HCT116 (cell line): ENCODE data around the gene RASL10B. TPM values are rescaled to one million over a fixed set of nuclear protein-coding genes. Genes with fewer than 3 reads are reported as not detected.

ENCODE experiments used
- ATAC-seq: fragments of 200-7000 bp; cut with Tn5 transposase; 2 replicates; pipeline ENCODE4 v1.9.1; 2020; ENCODE audit warnings: mild to moderate bottlenecking, moderate library complexity
- BruUV-seq: library from RNA; stranded (reverse); fragments of 400-500 nt; replicated peaks from 2 replicates; lab custom pipeline; 2021; lab: Mats Ljungman, UMichigan
- CTCF ChIA-PET: fragments of 300-600 bp; sonication (Branson Sonifier 250); formaldehyde crosslinking; loops from one replicate; lab custom pipeline; 2021; ENCODE audit warnings: antibody characterized with exemption; lab: Charles Lee
- POLR2A ChIA-PET: fragments of 300-600, 350-600 bp; sonication (Branson Sonifier 250); formaldehyde crosslinking; loops from one replicate; lab custom pipeline; 2021; ENCODE audit warnings: antibody characterized with exemption; lab: Charles Lee
- RAD21 ChIA-PET, 2 experiments: fragments of 300-600 bp; sonication (Branson Sonifier 250); formaldehyde crosslinking; loops; one replicate each; lab custom pipeline; 2023; ENCODE audit warnings: low total read pairs in 2 of 2; ENCODE audit not compliant: uncharacterized antibody in 2 of 2, unreplicated experiment in 2 of 2, low non-redundant PET in 1 of 2; lab: Charles Lee
- DNase-seq: peaks from one replicate; pipeline ENCODE4 v3.0.0-alpha.2; 2010; ENCODE audit warnings: low read depth, low spot score
- H2AFZ ChIP-seq: fragments of 200-600 bp; shearing (Covaris generic), sonication (generic); 2 replicates; pipeline ENCODE4 v1.6.1; 2017; ENCODE audit warnings: low read depth, mixed run types, mixed read lengths, antibody characterized with exemption, low read length; ENCODE audit not compliant: poor library complexity, severe bottlenecking
- H3K27ac ChIP-seq: 2 replicates; pipeline ENCODE4 v1.5.1; 2012; ENCODE audit warnings: low read depth, low read length
- H3K27me3 ChIP-seq: fragments of 200-600 bp; sonication (generic); 2 replicates; pipeline ENCODE4 v1.6.1; 2016; ENCODE audit warnings: mixed run types, low read length, mixed read lengths; ENCODE audit not compliant: insufficient read depth
- H3K36me3 ChIP-seq, 2 experiments: fragments of 200-500 bp in 1 of 2; fragments of 200-600 bp in 1 of 2; sonication (Bioruptor generic) in 1 of 2; sonication (generic) in 1 of 2; 2 replicates each; pipeline versions ENCODE4 v1.5.1 to v1.6.1; 2014 to 2016; ENCODE audit warnings: low read length in 2 of 2, inconsistent platforms in 1 of 2, mixed read lengths in 1 of 2, mixed run types in 1 of 2; ENCODE audit not compliant: insufficient read depth in 2 of 2, control insufficient read depth in 1 of 2
- H3K4me1 ChIP-seq, 2 experiments: fragments of 200-600 bp in 1 of 2; sonication (generic) in 1 of 2; 2 replicates each; pipeline versions ENCODE4 v1.5.1 to v1.6.1; 2012 to 2017; ENCODE audit warnings: low read length in 2 of 2, inconsistent platforms in 1 of 2, mild to moderate bottlenecking in 1 of 2, mixed read lengths in 1 of 2, mixed run types in 1 of 2, moderate library complexity in 1 of 2; ENCODE audit not compliant: insufficient read depth in 2 of 2, control insufficient read depth in 1 of 2
- H3K4me2 ChIP-seq: fragments of 200-600 bp; sonication (generic); 2 replicates; pipeline ENCODE4 v1.6.1; 2017; ENCODE audit warnings: mixed run types, low read length, mixed read lengths
- H3K4me3 ChIP-seq, 2 experiments: fragments of 200-600 bp in 1 of 2; sonication (generic) in 1 of 2; replicated peaks in 1 of 2; 2 replicates each; pipeline ENCODE4 v1.5.1; 2011 to 2016; ENCODE audit warnings: low read length in 2 of 2, control low read depth in 1 of 2, low read depth in 1 of 2, mild to moderate bottlenecking in 1 of 2, mixed read lengths in 1 of 2, mixed run types in 1 of 2
- H3K79me2 ChIP-seq: fragments of 200-600 bp; sonication (generic); 2 replicates; pipeline ENCODE4 v1.6.1; 2017; ENCODE audit warnings: mild to moderate bottlenecking, mixed run types, low read length, moderate library complexity, mixed read lengths; ENCODE audit not compliant: insufficient read depth
- H3K9ac ChIP-seq: fragments of 200-600 bp; sonication (generic); 2 replicates; pipeline ENCODE4 v1.6.1; 2016; ENCODE audit warnings: low read length, mixed read lengths
- H3K9me2 ChIP-seq: fragments of 200-600 bp; sonication (generic), shearing (Covaris generic); 2 replicates; pipeline ENCODE4 v1.6.1; 2017; ENCODE audit warnings: mixed run types, mild to moderate bottlenecking, moderate library complexity; ENCODE audit not compliant: insufficient read depth
- H3K9me3 ChIP-seq, 2 experiments: fragments of 200-500 bp in 1 of 2; fragments of 200-600 bp in 1 of 2; sonication (Bioruptor generic) in 1 of 2; sonication (generic) in 1 of 2; 2 replicates each; pipeline ENCODE4 v1.6.1; 2014 to 2017; ENCODE audit warnings: low read length in 2 of 2, mixed read lengths in 2 of 2, inconsistent platforms in 1 of 2, low read depth in 1 of 2, mild to moderate bottlenecking in 1 of 2, mixed run types in 1 of 2, moderate library complexity in 1 of 2; ENCODE audit not compliant: control insufficient read depth in 1 of 2, insufficient read depth in 1 of 2
- H4K20me1 ChIP-seq: fragments of 200-600 bp; sonication (generic), shearing (Covaris generic); 2 replicates; pipeline ENCODE4 v1.6.1; 2017; ENCODE audit warnings: mixed run types, mild to moderate bottlenecking, moderate library complexity; ENCODE audit not compliant: insufficient read depth
- ATF3 ChIP-seq: IDR thresholded peaks from 2 replicates; pipeline ENCODE4 v1.6.1; 2012
- CEBPB ChIP-seq: IDR thresholded peaks from 2 replicates; pipeline ENCODE4 v1.6.1; 2012; ENCODE audit warnings: low read depth
- CTCF ChIP-seq, 3 experiments: fragments of 200-600 bp in 1 of 3; sonication (generic) in 1 of 3; IDR thresholded peaks in 2 of 3; conservative IDR thresholded peaks in 1 of 3; 2 replicates each; pipeline ENCODE4 v1.5.1; 2012 to 2017; ENCODE audit warnings: low read depth in 2 of 3, low read length in 2 of 3, antibody characterized with exemption in 1 of 3, borderline replicate concordance in 1 of 3, control low read depth in 1 of 3, mild to moderate bottlenecking in 1 of 3, mixed read lengths in 1 of 3, mixed run types in 1 of 3, moderate library complexity in 1 of 3; ENCODE audit not compliant: insufficient read depth in 1 of 3
- EGR1 ChIP-seq: IDR thresholded peaks from 2 replicates; pipeline ENCODE4 v1.6.1; 2012; ENCODE audit warnings: low read depth
- ELF1 ChIP-seq: IDR thresholded peaks from 2 replicates; pipeline ENCODE4 v1.6.1; 2012; ENCODE audit warnings: low read depth, borderline replicate concordance
- EZH2 ChIP-seq: fragments of 200-600 bp; sonication (generic); IDR thresholded peaks from 2 replicates; pipeline ENCODE4 v1.6.1; 2017; ENCODE audit warnings: antibody characterized with exemption, mixed run types
- EZH2phosphoT487 ChIP-seq: fragments of 200-600 bp; IDR thresholded peaks from 2 replicates; pipeline ENCODE4 v1.6.1; 2018; ENCODE audit warnings: antibody characterized with exemption, borderline replicate concordance
- FOSL1 ChIP-seq: IDR thresholded peaks from 2 replicates; pipeline ENCODE4 v1.6.1; 2012; ENCODE audit warnings: low read depth
- JUND ChIP-seq: IDR thresholded peaks from 2 replicates; pipeline ENCODE4 v1.6.1; 2012
- POLR2A ChIP-seq: IDR thresholded peaks from 2 replicates; pipeline ENCODE4 v1.7.0; 2011; ENCODE audit warnings: borderline replicate concordance; ENCODE audit not compliant: insufficient read depth, insufficient read length; ENCODE audit errors: extremely low read depth
- RAD21 ChIP-seq: IDR thresholded peaks from 2 replicates; pipeline ENCODE4 v1.6.1; 2012; ENCODE audit warnings: low read depth, mild to moderate bottlenecking
- SIN3A ChIP-seq: IDR thresholded peaks from 2 replicates; pipeline ENCODE4 v1.6.1; 2012; ENCODE audit warnings: low read depth
- SP1 ChIP-seq: IDR thresholded peaks from 2 replicates; pipeline ENCODE4 v1.6.1; 2012; ENCODE audit warnings: low read depth
- SRF ChIP-seq: IDR thresholded peaks from 2 replicates; pipeline ENCODE4 v1.6.1; 2012; ENCODE audit warnings: low read depth
- YY1 ChIP-seq: IDR thresholded peaks from 2 replicates; pipeline ENCODE4 v1.6.1; 2011; ENCODE audit warnings: low read length, low read depth, moderate library complexity, mild to moderate bottlenecking; ENCODE audit not compliant: insufficient replicate concordance; ENCODE audit errors: extremely low read depth
- ZNF274 ChIP-seq: fragments of 200-500 bp; sonication (Bioruptor generic); IDR thresholded peaks from 2 replicates; pipeline ENCODE4 v1.6.1; 2014; ENCODE audit warnings: mild to moderate bottlenecking, low read depth, low read length, inconsistent platforms
- intact Hi-C: fragments of 100-400 bp; cut with micrococcal nuclease; formaldehyde crosslinking; loops from 2 replicates; pipeline ENCODE4 v1.10.0; 2022
- total RNA-seq: library from RNA; stranded (reverse); gene quantifications from one replicate; pipeline ENCODE4 v1.2.1, GENCODE V29; 2021; ENCODE audit not compliant: unreplicated experiment
- TF ChIP-seq, protein P1 (sequence below): IDR thresholded peaks from 2 replicates; pipeline ENCODE4 v1.6.1; 2011; ENCODE audit warnings: mild to moderate bottlenecking, low read length, moderate library complexity; ENCODE audit not compliant: insufficient replicate concordance; ENCODE audit errors: extremely low read depth
- TF ChIP-seq, protein P2 (sequence below): IDR thresholded peaks from 2 replicates; pipeline ENCODE4 v1.6.1; 2012

RASL10B gene
- total RNA-seq, 1 experiment from 2014 or later, result 0.15 TPM

- DNase-seq (no peak), ATAC-seq (no peak)
- no peak overlapping the region for H3K4me3 ChIP-seq
- no peaks in the 10 kb centered on the region for H3K79me2 ChIP-seq
- no TSS peak for BruUV-seq
- no peak overlapping the region for H3K4me2 ChIP-seq
- ChIA-PET POLR2A (no interaction called here), CTCF (no interaction called here)
- no peaks in the 10 kb centered on the region for H3K36me3 ChIP-seq
- no peak overlapping the region for H3K27ac ChIP-seq
- H3K9ac ChIP-seq, result no peak overlapping the region
- H3K4me1 ChIP-seq, result no peaks in the 10 kb centered on the region
- no peaks in the 10 kb centered on the region for H3K9me2 ChIP-seq
- no peaks in the 10 kb centered on the region for H3K9me3 ChIP-seq
- no peaks in the 10 kb centered on the region for H4K20me1 ChIP-seq
- no peak for TF ChIP-seq EZH2phosphoT487
- no peak for TF ChIP-seq POLR2A
- no peak for TF ChIP-seq CTCF (IDR thresholded peaks at IDR 0.05 in 2 of 3, conservative IDR thresholded peaks at IDR 0.05 in 1 of 3; ENCODE audit: borderline replicate concordance in 1 of 3, insufficient read depth in 1 of 3, low read depth in 2 of 3, low read length in 2 of 3)
- no peak for TF ChIP-seq SRF
- no peak for TF ChIP-seq EGR1
- TF ChIP-seq FOSL1, result no peak
- no peak for TF ChIP-seq ATF3
- TF ChIP-seq ELF1, result no peak
- TF ChIP-seq, all 23 proteins: peak for 0
- Histone ChIP-seq H2AFZ (no peak overlapping the region), H3K27me3 (no peaks in the 10 kb centered on the region)
- intact Hi-C loops, result no loop called here
- RAD21 ChIA-PET, result no interaction called here
Observed at GRCh38 chr17:35757243-35757642, 25.8 kb downstream of the RASL10B start.

- RAD21 ChIA-PET, result no interaction called here
- Histone ChIP-seq H3K4me3 (no peak within 1 kb of the TSS), H3K4me1 (peaks cover 5 to 12% of the 10 kb centered on the region in 2 experiments; a peak in 3 of 4 replicates), H3K9me2 (no peaks in the 10 kb centered on the region), H3K79me2 (no peaks in the 10 kb centered on the region), H3K9me3 (no peaks in the 10 kb centered on the region), H4K20me1 (no peaks in the 10 kb centered on the region), H3K9ac (no peak within 1 kb of the TSS), H2AFZ (no peak within 1 kb of the TSS), H3K27ac (no peak within 1 kb of the TSS), H3K36me3 (no peaks in the 10 kb centered on the region), H3K27me3 (no peaks in the 10 kb centered on the region), H3K4me2 (no peak within 1 kb of the TSS)
- no TSS peak for BruUV-seq
- DNase-seq (no peak), ATAC-seq (no peak)
- POLR2A ChIA-PET, result interaction anchor here (1.7 kb wide), 1 partner anchor 48 kb away, joined by 5 read pairs; no protein-coding TSS in a partner anchor
- intact Hi-C loops, result no loop called here
- CTCF ChIA-PET, result no interaction called here
- no peak for TF ChIP-seq ATF3
- no peak for TF ChIP-seq CEBPB
- TF ChIP-seq ZNF274, result no peak
- no peak for TF ChIP-seq SIN3A
- no peak for TF ChIP-seq SRF
- TF ChIP-seq SP1, result no peak
- no peak for TF ChIP-seq EGR1
- no peak for TF ChIP-seq RAD21
- no peak for TF ChIP-seq YY1
- no peak for TF ChIP-seq EZH2phosphoT487
- TF ChIP-seq, protein P1, sequence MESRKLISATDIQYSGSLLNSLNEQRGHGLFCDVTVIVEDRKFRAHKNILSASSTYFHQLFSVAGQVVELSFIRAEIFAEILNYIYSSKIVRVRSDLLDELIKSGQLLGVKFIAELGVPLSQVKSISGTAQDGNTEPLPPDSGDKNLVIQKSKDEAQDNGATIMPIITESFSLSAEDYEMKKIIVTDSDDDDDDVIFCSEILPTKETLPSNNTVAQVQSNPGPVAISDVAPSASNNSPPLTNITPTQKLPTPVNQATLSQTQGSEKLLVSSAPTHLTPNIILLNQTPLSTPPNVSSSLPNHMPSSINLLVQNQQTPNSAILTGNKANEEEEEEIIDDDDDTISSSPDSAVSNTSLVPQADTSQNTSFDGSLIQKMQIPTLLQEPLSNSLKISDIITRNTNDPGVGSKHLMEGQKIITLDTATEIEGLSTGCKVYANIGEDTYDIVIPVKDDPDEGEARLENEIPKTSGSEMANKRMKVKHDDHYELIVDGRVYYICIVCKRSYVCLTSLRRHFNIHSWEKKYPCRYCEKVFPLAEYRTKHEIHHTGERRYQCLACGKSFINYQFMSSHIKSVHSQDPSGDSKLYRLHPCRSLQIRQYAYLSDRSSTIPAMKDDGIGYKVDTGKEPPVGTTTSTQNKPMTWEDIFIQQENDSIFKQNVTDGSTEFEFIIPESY, result no peak
- no peak for TF ChIP-seq JUND
- TF ChIP-seq EZH2, result no peak
- TF ChIP-seq, protein P2, sequence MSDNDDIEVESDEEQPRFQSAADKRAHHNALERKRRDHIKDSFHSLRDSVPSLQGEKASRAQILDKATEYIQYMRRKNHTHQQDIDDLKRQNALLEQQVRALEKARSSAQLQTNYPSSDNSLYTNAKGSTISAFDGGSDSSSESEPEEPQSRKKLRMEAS, result no peak
- no peak for TF ChIP-seq POLR2A
Observed at GRCh38 chr17:35760587-35760986, 29.1 kb downstream of the RASL10B start, which contains the start of gene C17orf50. TSS of gene C17orf50 (plus strand) at chr17:35760887. CDS start at chr17:35760942, 55 bp downstream.
